ENCODE data around the gene TMEM120B.

Gene TMEM120B

DNA sequence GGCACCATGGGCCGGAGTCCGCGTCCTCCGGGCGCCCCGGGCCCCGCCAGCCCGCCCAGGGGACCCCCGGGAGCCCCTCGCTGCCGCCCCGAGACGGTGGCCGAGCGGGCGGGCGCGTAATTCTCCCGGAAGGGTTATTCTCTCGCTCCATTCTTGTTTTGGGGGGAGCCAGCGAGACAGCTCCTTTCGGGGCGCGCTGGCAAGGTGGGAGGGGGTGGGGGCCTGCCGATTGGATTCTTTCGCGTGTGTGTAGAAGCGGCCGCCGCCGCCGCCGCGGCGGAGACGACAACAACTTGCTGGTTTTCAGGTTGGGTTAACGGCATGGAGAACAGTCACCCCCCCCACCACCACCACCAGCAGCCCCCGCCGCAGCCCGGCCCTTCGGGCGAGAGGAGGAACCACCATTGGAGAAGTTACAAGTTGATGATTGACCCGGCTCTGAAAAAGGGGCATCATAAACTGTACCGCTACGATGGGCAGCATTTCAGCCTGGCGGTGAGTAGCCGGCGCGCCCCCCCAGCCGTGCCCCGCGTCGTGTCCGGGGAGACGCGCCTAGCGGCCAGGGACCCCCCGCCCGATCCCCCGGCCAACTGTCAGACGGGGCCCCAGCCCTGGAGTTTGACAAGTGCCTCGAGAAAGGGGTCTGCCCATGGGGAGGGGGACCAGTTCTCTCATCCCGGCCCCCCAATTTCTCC, 92.0 kb downstream of the TMEM120B start:
- peak; percentile 54 for DNase-seq (ENCODE audit: low read depth)

DNA sequence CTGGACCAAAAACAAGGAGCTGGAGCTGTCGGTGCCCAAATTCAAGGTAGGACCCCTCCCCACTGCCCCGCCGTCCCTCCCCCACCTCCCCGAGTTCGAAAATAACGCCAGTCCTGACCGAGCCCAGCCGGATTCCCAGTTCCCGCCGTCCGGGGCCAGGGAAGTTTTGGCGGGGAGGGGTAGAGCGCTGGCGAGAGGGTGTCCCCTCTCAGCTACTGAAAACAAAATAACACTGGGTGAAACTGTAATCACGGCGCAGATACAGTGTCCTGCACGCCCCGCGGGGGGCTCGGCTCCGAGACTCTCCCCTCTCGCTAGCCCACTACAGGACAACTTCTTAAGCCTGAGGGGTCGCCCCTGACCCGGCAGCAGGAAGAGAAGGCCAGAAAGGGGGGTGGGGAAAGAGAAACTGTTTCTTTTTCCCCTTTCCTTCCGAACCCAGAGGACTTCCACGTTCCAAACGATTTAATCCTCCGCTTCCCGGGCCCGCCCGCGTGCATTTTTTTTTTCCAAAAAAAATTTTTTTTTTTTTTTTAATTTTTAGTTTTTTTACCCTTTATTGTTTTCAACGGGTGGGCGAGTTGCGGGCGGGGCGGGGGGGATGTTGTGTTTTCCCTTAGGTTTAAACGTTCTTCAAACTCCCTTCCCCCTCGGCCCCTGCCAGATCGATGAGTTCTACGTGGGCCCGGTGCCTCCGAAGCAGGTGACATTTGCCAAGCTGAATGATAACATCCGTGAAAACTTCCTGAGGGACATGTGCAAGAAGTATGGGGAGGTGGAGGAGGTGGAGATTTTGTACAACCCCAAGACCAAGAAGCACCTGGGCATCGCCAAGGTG, 92.8 kb downstream of the TMEM120B start:
- no peak for DNase-seq (ENCODE audit: low read depth)

DNA sequence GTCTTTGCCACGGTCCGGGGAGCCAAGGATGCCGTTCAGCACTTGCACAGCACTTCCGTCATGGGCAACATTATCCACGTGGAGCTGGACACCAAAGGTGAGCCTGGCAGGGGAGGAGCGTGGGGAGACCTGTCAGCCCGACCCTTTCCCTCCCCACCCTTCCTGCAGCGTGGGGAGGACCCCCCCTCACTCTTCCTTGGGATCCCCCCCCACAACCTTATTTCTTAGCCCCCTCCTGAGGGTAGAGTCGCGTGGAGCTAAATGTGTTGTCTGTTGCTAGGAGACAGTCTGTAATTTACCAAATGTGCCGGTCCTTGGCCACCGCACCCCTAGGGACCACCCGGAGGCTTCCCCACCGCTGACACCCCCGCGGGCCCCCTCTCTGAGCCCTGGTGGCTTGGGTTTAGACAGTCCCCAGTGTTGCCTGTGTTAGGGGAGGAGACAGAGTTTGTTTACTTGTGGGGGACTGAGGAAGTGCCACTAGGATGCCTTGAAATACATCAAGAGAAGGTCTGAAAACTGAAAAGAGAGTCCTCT, 93.5 kb downstream of the TMEM120B start:
- DNase-seq (ENCODE audit: low read depth) = no peak

DNA sequence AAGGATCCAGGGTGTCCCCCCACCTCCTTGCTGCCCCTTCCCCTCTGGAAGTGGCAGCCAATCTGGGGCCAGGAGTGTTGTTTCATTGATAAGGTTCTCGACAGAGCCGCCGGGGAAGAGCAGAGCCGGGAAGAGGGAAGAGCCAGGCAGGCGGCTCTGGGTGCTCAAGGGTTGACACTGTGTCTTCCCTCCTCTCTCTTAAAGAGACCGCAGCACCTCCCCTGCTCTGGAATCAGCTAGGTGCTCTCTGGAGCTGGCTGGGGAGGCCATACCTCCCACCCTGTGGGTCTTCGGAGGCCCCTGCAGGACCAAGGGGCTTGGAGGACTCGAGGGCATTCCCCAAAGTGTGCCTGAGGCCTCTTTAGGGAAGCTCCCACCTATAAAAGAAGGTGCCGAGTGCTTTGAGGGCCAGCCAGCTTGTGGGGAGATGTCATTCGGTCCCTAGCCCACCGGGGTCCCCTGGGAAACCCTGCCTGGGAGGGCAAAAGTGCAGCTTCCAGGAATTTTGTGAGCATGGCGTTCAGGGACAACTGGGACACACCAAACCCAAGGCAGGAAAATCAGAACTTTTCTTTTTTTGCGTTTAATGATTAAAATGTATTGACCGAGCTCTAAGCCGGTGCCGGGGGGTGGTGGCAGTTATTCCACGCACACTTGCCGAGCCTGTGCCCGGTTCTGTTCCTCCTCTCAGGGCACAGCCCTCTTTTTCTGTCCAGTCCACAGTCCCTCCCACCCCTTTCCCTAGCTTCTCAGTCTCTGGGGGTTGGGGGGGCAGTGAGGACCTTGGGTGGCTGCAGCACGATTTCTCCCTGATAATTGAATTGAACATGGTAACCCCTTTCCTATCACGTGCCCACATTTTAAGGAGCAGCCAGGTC, 94.2 kb downstream of the TMEM120B start:
- no peak for DNase-seq (ENCODE audit: low read depth)

GRCh38 chr12:121807642-121808347, 95.2 kb downstream of the TMEM120B start:
- no peak for DNase-seq (ENCODE audit: low read depth)

GRCh38 chr12:121808623-121809022, 96.1 kb downstream of the TMEM120B start:
- DNase-seq (ENCODE audit: low read depth) = no peak

- DNase-seq (ENCODE audit: low read depth) = no peak
Observed at GRCh38 chr12:121809712-121810116, 97.2 kb downstream of the TMEM120B start.

GRCh38 chr12:121810234-121810817, 97.8 kb downstream of the TMEM120B start:
- no peak for DNase-seq (ENCODE audit: low read depth)

DNA sequence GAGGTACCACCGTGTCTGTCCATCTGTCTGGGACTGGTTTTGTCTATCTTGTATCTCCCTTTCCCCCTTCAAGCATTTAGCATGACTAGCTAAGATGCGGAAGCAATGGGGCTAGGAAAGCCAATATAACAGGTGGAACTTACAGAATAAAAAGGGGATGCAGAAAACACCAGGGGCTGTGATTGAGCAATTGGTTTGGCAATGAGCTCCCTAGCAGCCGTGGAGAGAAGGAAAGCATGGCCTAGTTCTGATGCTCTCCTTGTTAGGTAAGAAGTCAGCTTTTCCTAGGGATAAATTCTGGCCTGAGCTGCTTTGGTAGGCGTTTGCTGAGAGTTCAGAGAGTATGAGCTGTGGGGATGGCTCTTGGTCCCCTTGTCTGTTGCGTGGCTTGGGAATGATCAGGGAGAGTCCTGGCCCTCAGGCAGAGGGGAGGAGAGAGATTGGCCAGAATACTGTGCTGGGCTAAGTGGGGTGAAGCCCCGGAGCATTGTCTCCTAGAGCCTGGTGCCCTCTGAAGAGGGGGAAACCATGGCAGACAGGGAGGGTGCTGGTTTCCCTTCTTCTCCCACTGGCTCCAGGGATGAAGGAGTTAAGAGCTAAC, 98.4 kb downstream of the TMEM120B start:
- DNase-seq (ENCODE audit: low read depth) = no peak

DNA sequence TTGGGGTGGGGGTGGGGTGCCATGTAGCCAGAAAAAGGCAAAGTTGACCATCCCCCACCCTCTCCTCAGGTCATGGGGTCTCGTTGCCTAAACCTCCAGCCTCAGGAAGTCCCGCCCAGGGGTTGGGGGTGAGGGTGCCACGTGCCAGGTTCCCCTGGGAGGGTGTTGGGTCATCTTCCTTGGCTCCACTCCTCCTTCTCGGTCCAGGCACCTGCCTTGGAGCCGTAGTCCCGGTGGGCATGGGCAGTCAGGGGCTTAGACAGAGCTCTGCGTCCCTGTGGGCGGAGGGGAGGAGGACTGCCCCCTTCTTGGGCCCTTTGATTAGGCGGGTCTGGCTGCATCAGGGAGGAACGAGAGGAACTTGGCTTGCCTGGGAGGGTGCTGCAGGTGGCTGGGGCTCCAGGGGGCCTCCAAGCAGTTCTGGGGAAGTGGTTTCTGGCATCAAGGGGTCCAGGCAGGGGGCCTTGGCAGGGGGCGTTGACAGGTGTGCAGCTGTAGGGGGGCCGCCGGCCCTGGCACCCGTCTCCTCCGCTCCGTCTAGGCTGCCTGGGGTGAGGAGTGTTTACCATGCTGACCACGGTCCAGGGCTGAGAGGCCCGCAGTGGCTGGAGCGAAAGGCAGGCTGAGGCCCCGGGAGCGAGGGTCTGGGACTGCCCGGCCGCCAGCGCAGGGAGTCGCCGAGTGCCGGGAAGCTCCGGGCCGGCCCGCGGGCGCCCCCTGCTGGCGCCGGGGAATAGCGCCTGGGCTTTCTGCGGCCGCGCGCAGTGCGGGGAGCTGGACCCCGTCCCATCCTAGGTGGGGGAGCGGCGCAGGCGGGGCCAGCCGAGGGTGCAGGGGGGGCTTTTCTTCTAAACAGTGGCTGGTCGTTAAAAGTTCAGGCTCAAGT, 99.1 kb downstream of the TMEM120B start:
- peak; percentile 62 for DNase-seq (ENCODE audit: low read depth)

DNA sequence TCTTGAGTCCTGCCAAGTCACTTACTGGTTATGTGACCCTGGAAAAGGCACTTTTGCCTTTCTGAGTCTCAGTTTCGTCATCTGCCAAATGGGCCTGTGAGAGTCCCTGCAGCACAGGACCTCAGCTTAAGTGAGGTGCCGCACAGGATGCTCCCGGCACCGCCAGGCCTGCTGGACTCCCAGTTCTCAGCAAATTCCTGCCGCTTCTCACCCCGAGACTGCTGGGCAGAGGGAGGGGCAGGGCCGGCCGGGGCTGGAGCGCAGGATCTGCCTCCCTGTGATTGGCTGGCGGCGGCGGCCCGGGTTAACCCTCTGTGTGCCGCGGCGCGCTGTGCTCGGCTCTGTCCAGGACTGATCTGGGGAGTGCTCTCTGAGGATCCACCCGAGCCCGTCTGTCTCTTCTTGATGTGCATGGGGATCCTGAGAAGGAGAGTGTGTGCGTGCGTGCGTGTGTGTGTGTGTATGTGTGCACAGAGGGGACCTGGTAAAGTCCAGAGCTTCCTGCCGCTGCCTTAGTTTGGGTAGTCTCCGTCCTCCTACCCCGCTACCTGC, 99.8 kb downstream of the TMEM120B start:
- DNase-seq (ENCODE audit: low read depth) = no peak

DNA sequence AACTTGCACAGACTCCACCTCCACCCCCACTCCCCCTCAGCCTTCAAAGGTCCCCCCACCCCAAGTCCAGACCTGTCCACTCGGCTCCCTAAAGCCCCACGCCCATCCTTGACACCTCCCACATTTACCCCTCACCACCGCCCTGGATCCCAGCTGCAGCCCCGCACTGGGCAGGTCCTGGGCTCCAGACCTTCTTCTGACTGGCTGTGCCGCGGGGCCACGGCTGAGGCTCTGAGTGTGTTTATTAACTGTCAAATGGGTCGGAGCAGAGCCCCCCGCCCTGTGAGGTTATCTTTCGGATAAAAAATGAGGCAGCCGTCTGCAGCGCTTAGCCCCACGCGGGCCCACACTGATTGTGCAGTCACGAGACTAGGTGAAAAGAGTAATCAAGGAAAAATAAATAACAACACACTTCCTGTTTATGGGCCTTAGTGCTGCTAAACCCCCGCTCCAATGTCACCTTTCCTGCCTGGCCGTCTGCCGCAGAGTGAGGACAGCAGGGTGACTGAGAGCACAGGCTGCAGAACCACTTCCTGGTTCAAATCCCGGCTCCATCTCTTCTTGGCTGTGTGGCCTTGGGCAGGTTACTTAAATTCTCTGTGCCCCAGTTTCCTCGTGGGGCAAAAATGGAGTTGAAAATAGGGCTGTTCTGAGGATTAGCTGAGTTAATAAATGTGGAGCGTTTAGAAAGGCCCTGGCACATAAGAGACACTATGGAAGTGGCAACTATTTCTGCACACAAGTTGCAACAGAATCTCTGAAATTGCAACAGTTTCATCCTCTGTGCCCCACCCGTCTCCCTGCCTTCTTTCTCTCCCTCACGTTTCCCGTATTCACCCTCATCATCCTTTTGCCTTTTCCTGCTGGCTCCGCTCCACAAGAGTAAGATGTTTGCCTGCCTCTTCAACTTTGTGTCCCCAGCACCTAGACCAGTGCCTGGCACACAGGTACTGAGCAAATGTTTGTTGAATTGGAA, 100.7 kb downstream of the TMEM120B start:
- DNase-seq (ENCODE audit: low read depth) = no peak

- no peak for DNase-seq (ENCODE audit: low read depth)
Observed at GRCh38 chr12:121813951-121814350, 101.4 kb downstream of the TMEM120B start.

- no peak for DNase-seq (ENCODE audit: low read depth)
Observed at GRCh38 chr12:121814429-121815119, 102.0 kb downstream of the TMEM120B start.

- no peak for DNase-seq (ENCODE audit: low read depth)
Observed at GRCh38 chr12:121815263-121815662, 102.7 kb downstream of the TMEM120B start.

DNA sequence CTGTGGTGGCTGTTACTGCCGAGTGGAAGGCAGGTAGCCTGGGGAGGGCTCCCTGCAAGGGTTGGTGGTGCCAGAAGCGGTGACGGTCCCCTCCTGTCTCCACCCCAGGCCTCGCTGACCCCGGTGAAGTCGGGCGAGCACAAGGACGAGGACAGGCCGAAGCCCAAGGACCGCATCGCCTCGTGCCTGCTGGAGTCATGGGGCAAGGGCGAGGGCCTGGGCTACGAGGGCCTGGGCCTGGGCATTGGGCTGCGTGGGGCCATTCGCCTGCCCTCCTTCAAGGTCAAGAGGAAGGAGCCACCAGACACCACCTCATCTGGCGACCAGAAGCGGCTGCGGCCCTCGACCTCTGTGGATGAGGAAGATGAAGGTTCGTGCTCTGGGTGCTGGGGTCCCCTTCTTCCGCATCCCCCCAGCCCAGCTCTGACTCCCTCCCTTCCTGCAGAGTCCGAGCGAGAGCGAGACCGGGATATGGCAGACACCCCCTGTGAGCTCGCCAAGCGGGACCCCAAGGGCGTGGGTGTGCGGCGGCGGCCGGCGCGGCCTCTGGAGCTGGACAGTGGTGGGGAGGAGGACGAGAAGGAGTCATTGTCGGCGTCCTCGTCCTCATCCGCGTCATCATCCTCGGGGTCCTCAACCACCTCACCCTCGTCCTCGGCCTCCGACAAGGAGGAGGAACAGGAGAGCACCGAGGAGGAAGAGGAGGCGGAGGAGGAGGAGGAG, 104.5 kb downstream of the TMEM120B start:
- DNase-seq (ENCODE audit: low read depth) = no peak

DNA sequence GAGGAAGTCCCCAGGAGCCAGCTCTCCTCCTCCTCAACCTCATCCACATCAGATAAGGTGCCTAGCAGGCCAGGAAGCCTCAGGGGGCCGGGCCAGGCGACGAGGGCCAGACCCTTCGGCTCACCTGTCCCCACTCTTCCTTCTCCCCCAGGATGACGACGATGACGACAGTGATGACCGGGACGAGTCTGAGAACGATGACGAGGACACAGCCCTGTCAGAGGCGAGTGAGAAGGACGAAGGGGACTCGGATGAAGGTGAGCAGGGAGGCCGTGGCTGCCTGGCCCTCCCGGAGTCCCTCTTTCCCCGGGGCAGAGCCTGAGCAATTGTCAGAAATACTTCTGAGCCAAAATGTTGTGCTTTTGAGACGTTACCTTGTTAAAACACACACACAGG, 105.1 kb downstream of the TMEM120B start:
- no peak for DNase-seq (ENCODE audit: low read depth)

Data from activated T-helper 9 cell treated with anti-CD3 and anti-CD28 coated beads, Interleukin-2, amount 50 U/mL, for 16 hours (primary cell).